Dendritic cell treated with granulocyte-macrophage colony-stimulating factor and Interleukin-4, amounts not matched to agents 40 ng/mL and 50 ng/mL, for 4 days (primary cell): Measurements from ENCODE around the gene TRIOBP.
A peak's percentile ranks its signal among the peaks of the same experiment; 100 is the strongest.

ENCODE experiments used
- H3K27ac Mint-ChIP-seq: one replicate; pipeline ENCODE4 v1.8.0; 2022; ENCODE audit warnings: mild to moderate bottlenecking, mixed read lengths
- H3K27me3 Mint-ChIP-seq: one replicate; pipeline ENCODE4 v1.8.0; 2022; ENCODE audit warnings: mild to moderate bottlenecking, mixed read lengths
- H3K36me3 Mint-ChIP-seq: one replicate; pipeline ENCODE4 v1.8.0; 2022; ENCODE audit warnings: low read depth, mixed read lengths
- H3K4me1 Mint-ChIP-seq: one replicate; pipeline ENCODE4 v1.8.0; 2022; ENCODE audit warnings: low read depth, mixed read lengths
- H3K4me3 Mint-ChIP-seq: one replicate; pipeline ENCODE4 v1.8.0; 2022; ENCODE audit warnings: mild to moderate bottlenecking, moderate library complexity, mixed read lengths
- H3K9me3 Mint-ChIP-seq: one replicate; pipeline ENCODE4 v1.8.0; 2022; ENCODE audit warnings: mixed read lengths
- intact Hi-C: fragments of 100-400 bp; cut with micrococcal nuclease; formaldehyde crosslinking; loops from one replicate; pipeline ENCODE4 v1.15.0; 2022

Gene TRIOBP

GRCh38 chr22:37806409-37807333, 109.8 kb downstream of the TRIOBP start:
- Mint-ChIP-seq H3K36me3 (no peaks in the 10 kb centered on the region), H3K27ac (peak overlapping the region; percentile 86), H3K4me1 (peaks cover 54% of the 10 kb centered on the region), H3K9me3 (no peaks in the 10 kb centered on the region), H3K4me3 (peak overlapping the region; percentile 87), H3K27me3 (peaks cover 67% of the 10 kb centered on the region)
- intact Hi-C loops, result no loop called here

- intact Hi-C loops, result no loop called here
Measured at GRCh38 chr22:37807410-37808293, 110.8 kb downstream of the TRIOBP start, which contains the start of gene GCAT. Gene GCAT, plus strand, starts transcription at chr22:37807934. Its CDS starts 34 bp downstream, at chr22:37807968.

GRCh38 chr22:37808294-37808657, 111.4 kb downstream of the TRIOBP start:
- Mint-ChIP-seq H3K27ac (no peak overlapping the region), H3K4me3 (peak overlapping the region; percentile 78), H3K36me3 (no peaks in the 10 kb centered on the region), H3K27me3 (peaks cover 53% of the 10 kb centered on the region), H3K4me1 (peaks cover 46% of the 10 kb centered on the region), H3K9me3 (no peaks in the 10 kb centered on the region)
- intact Hi-C loops, result no loop called here

More at GRCh38 chr22:37807410-37808293, 110.8 kb downstream of the TRIOBP start, which contains the start of gene GCAT:
- Mint-ChIP-seq H3K27ac (peak within 1 kb of the TSS; percentile 86), H3K4me1 (peaks cover 53% of the 10 kb centered on the region), H3K9me3 (no peaks in the 10 kb centered on the region), H3K27me3 (peaks cover 60% of the 10 kb centered on the region), H3K4me3 (peak within 1 kb of the TSS; percentile 87), H3K36me3 (no peaks in the 10 kb centered on the region)

- H3K9me3 Mint-ChIP-seq, result no peaks in the 10 kb centered on the region
- no peaks in the 10 kb centered on the region for H3K36me3 Mint-ChIP-seq
- peaks cover 34% of the 10 kb centered on the region for H3K4me1 Mint-ChIP-seq
- H3K27me3 Mint-ChIP-seq, result peaks cover 41% of the 10 kb centered on the region
- intact Hi-C loops, result no loop called here
- no peak overlapping the region for H3K27ac Mint-ChIP-seq
- H3K4me3 Mint-ChIP-seq, result no peak overlapping the region
Measured at GRCh38 chr22:37809672-37810333, 113.0 kb downstream of the TRIOBP start.

- Mint-ChIP-seq H3K27me3 (peaks cover 26% of the 10 kb centered on the region), H3K36me3 (no peaks in the 10 kb centered on the region), H3K9me3 (no peaks in the 10 kb centered on the region), H3K27ac (no peak overlapping the region), H3K4me3 (no peak overlapping the region), H3K4me1 (peaks cover 16% of the 10 kb centered on the region)
- intact Hi-C loops, result no loop called here
Measured at GRCh38 chr22:37811867-37812266, 115.0 kb downstream of the TRIOBP start.

- peaks cover 12% of the 10 kb centered on the region for H3K4me1 Mint-ChIP-seq
Measured at GRCh38 chr22:37812869-37813678, 116.2 kb downstream of the TRIOBP start.

GRCh38 chr22:37815593-37815992, 118.7 kb downstream of the TRIOBP start:
- Mint-ChIP-seq H3K4me1 (peaks cover 19% of the 10 kb centered on the region), H3K9me3 (no peaks in the 10 kb centered on the region), H3K36me3 (no peaks in the 10 kb centered on the region), H3K27me3 (peaks cover 27% of the 10 kb centered on the region), H3K4me3 (no peak overlapping the region), H3K27ac (no peak overlapping the region)
- intact Hi-C loops, result loop anchor here (5.0 kb wide), 1 partner anchor 147 kb away; no protein-coding TSS in a partner anchor

More at GRCh38 chr22:37812869-37813678, 116.2 kb downstream of the TRIOBP start:
- no peak overlapping the region for H3K4me3 Mint-ChIP-seq
- H3K36me3 Mint-ChIP-seq, result no peaks in the 10 kb centered on the region
- H3K27ac Mint-ChIP-seq, result no peak overlapping the region
- peaks cover 24% of the 10 kb centered on the region for H3K27me3 Mint-ChIP-seq
- intact Hi-C loops, result no loop called here
- no peaks in the 10 kb centered on the region for H3K9me3 Mint-ChIP-seq

- H3K9me3 Mint-ChIP-seq, result no peaks in the 10 kb centered on the region
Measured at GRCh38 chr22:37816543-37817180, 119.8 kb downstream of the TRIOBP start.

DNA sequence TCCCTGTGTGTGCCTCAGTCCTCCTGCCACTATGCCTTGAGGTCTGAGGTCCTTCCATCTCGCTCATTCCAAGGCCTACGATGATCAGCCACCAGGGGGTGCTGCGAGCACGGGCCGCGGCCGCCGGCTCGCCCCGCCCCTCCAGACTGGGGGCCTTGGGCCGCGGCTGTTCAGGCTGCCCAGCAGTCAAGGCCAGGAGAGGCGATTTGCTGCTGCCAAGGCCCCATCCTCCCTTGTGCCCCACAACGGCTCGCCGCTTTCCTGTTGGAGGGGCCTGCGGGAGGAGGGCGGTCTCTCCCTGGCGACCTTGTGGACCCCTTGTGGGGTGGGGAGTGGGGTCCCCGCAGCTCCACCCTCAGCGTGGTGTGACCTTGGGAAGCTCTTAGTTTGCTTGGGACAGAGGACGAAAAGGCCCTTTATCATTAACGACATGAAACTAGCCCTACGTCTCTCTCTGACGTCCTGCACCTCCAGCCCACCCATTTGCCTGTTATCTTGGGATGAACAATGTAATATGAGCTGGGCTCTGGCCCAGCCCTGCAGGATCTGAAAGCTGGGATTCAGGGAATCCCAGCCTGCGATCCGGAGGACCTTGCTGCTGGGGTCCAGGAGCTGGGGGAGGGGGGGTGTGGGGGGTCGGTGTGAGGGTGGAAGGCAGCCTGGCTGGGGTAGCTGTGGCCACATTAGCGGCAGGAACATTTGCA, 121.0 kb downstream of the TRIOBP start:
- peaks cover 25% of the 10 kb centered on the region for H3K4me1 Mint-ChIP-seq
- H3K4me3 Mint-ChIP-seq, result peak overlapping the region; percentile 55
- H3K27me3 Mint-ChIP-seq, result peaks cover 39% of the 10 kb centered on the region
- no peak overlapping the region for H3K27ac Mint-ChIP-seq
- H3K36me3 Mint-ChIP-seq, result no peaks in the 10 kb centered on the region
- intact Hi-C loops, result loop anchor here (1.0 to 5.0 kb wide), 3 partner anchors 45 to 144 kb away; no protein-coding TSS in a partner anchor
- no peaks in the 10 kb centered on the region for H3K9me3 Mint-ChIP-seq

More at GRCh38 chr22:37816543-37817180, 119.8 kb downstream of the TRIOBP start:
- Mint-ChIP-seq H3K36me3 (no peaks in the 10 kb centered on the region), H3K4me3 (no peak overlapping the region), H3K27me3 (peaks cover 33% of the 10 kb centered on the region), H3K27ac (no peak overlapping the region), H3K4me1 (peaks cover 19% of the 10 kb centered on the region)
- intact Hi-C loops, result loop anchor here (1.0 to 5.0 kb wide), 3 partner anchors 47 to 146 kb away; no protein-coding TSS in a partner anchor

- H3K9me3 Mint-ChIP-seq, result no peaks in the 10 kb centered on the region
- peaks cover 46% of the 10 kb centered on the region for H3K27me3 Mint-ChIP-seq
- H3K4me3 Mint-ChIP-seq, result peak overlapping the region; percentile 66
- no peak overlapping the region for H3K27ac Mint-ChIP-seq
- intact Hi-C loops, result loop anchor here (5.0 kb wide), 1 partner anchor 144 kb away; no protein-coding TSS in a partner anchor
- H3K4me1 Mint-ChIP-seq, result peaks cover 25% of the 10 kb centered on the region
- H3K36me3 Mint-ChIP-seq, result no peaks in the 10 kb centered on the region
Measured at GRCh38 chr22:37818409-37819104, 121.7 kb downstream of the TRIOBP start.

DNA sequence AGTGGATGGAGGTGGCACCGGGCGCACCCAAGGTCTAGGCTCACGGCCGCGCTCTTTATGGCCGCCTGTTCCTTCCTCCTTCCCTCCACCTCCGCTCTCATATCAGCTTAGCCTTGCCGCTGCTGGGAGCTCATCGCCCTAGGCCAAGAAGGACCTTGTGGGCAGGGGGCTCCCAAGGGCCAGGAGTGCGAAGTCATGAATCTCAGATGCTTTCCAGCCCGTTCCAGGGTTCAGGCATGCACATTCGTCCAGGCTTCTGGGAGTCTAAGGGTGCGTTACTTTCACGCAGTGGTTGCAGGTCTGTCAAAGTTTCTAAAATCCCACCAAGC, 122.2 kb downstream of the TRIOBP start:
- H3K4me3 Mint-ChIP-seq, result peak overlapping the region; percentile 66
- no peak overlapping the region for H3K27ac Mint-ChIP-seq
- peaks cover 51% of the 10 kb centered on the region for H3K27me3 Mint-ChIP-seq
- H3K4me1 Mint-ChIP-seq, result peaks cover 25% of the 10 kb centered on the region
- no peaks in the 10 kb centered on the region for H3K9me3 Mint-ChIP-seq
- H3K36me3 Mint-ChIP-seq, result no peaks in the 10 kb centered on the region
- intact Hi-C loops, result loop anchor here (5.0 kb wide), 1 partner anchor 143 kb away; no protein-coding TSS in a partner anchor
